Activated naive CD4-positive, alpha-beta T cell (primary cell): ENCODE results near the gene DGLUCY.
"Not testable (repeated sequence)": the region's sequence is repeated elsewhere in the genome, so short reads cannot be mapped to it uniquely, and the experiment has no call there.

ENCODE experiments used
- DNase-seq, 4 experiments: peaks; one replicate each; lab custom pipeline; 2025; lab: John Stamatoyannopoulos, UW

The DGLUCY gene

GRCh38 chr14:91258876-91259275 lies 145.0 kb downstream of the DGLUCY start:
- no peak for DNase-seq

GRCh38 chr14:91261115-91261514 lies 147.2 kb downstream of the DGLUCY start:
- DNase-seq = no peak

GRCh38 chr14:91261986-91262549 lies 148.2 kb downstream of the DGLUCY start:
- no peak for DNase-seq

GRCh38 chr14:91263329-91263728 lies 149.5 kb downstream of the DGLUCY start:
- no peak for DNase-seq

- DNase-seq = peak in 1 of 4 experiments; percentile 29
Observed at GRCh38 chr14:91264151-91265150, 150.6 kb downstream of the DGLUCY start.

- DNase-seq = no peak
Observed at GRCh38 chr14:91265404-91265803, 151.5 kb downstream of the DGLUCY start.

- not testable (repeated sequence) for DNase-seq
Observed at GRCh38 chr14:91266276-91266675, 152.4 kb downstream of the DGLUCY start.

- no peak for DNase-seq
Observed at GRCh38 chr14:91267965-91268437, 154.1 kb downstream of the DGLUCY start.

- no peak for DNase-seq
Observed at GRCh38 chr14:91269076-91269991, 155.5 kb downstream of the DGLUCY start.

GRCh38 chr14:91270188-91270587 lies 156.3 kb downstream of the DGLUCY start:
- DNase-seq = no peak

GRCh38 chr14:91270619-91271018 lies 156.7 kb downstream of the DGLUCY start:
- no peak for DNase-seq

GRCh38 chr14:91271639-91272038 lies 157.8 kb downstream of the DGLUCY start:
- no peak for DNase-seq

GRCh38 chr14:91272341-91273272 lies 158.7 kb downstream of the DGLUCY start:
- DNase-seq = no peak

GRCh38 chr14:91273273-91273884 lies 159.5 kb downstream of the DGLUCY start:
- DNase-seq = no peak

- DNase-seq = no peak
Observed at GRCh38 chr14:91273885-91274273, 160.0 kb downstream of the DGLUCY start.

GRCh38 chr14:91274796-91275195 lies 160.9 kb downstream of the DGLUCY start:
- no peak for DNase-seq
